Endothelial cell of umbilical vein (primary cell): ENCODE results near the gene THSD4. TPM values are rescaled to one million over a fixed set of nuclear protein-coding genes. Genes with fewer than 3 reads are reported as not detected.
A peak's percentile ranks its signal among the peaks of the same experiment; 100 is the strongest.

Experiments used
- BruUV-seq: library from RNA; stranded (reverse); fragments of 400-500 nt; replicated peaks from 2 replicates; lab custom pipeline; 2021; lab: Mats Ljungman, UMichigan
- CTCF ChIA-PET: fragments of 300-600, 350-600 bp; sonication (Branson Sonifier 250); formaldehyde crosslinking; loops from one replicate; lab custom pipeline; 2021; ENCODE audit warnings: antibody characterized with exemption, inconsistent platforms; lab: Charles Lee
- POLR2A ChIA-PET: fragments of 300-600, 350-600 bp; sonication (Branson Sonifier 250); formaldehyde crosslinking; loops from one replicate; lab custom pipeline; 2021; ENCODE audit warnings: antibody characterized with exemption, inconsistent platforms; lab: Charles Lee
- DNase-seq: peaks from one replicate; pipeline ENCODE4 v3.0.0-alpha.2; 2011; ENCODE audit warnings: low read depth, low spot score
- FAIRE-seq: peaks from 2 replicates; lab custom pipeline; 2011; peaks lifted over from hg19 to GRCh38; lab: Jason Lieb, UNC
- H2AFZ ChIP-seq: 2 replicates; pipeline ENCODE4 v1.6.0; 2012; ENCODE audit warnings: low read depth, low read length, control low read depth, inconsistent platforms
- H3K27ac ChIP-seq: 2 replicates; pipeline ENCODE4 v1.5.1; 2011; ENCODE audit warnings: low read depth, mild to moderate bottlenecking, control low read depth, low read length, moderate library complexity; ENCODE audit not compliant: insufficient read depth
- H3K27me3 ChIP-seq, 2 experiments: 2 replicates each; pipeline versions ENCODE4 v1.6.0 to v1.6.1; 2011; ENCODE audit warnings: low read length in 2 of 2, mixed read lengths in 1 of 2; ENCODE audit not compliant: control insufficient read depth in 2 of 2, insufficient read depth in 2 of 2
- H3K36me3 ChIP-seq, 2 experiments: 2 replicates in 1 of 2; 3 replicates in 1 of 2; pipeline ENCODE4 v1.5.1; 2011; ENCODE audit warnings: low read length in 2 of 2, mild to moderate bottlenecking in 1 of 2, moderate library complexity in 1 of 2; ENCODE audit not compliant: control insufficient read depth in 2 of 2, insufficient read depth in 2 of 2; ENCODE audit errors: extremely low read depth in 1 of 2
- H3K4me1 ChIP-seq: 3 replicates; pipeline ENCODE4 v1.5.1; 2011; ENCODE audit warnings: mild to moderate bottlenecking, low read length; ENCODE audit not compliant: control insufficient read depth, insufficient read depth; ENCODE audit errors: extremely low read depth
- H3K4me2 ChIP-seq: 2 replicates; pipeline ENCODE4 v1.6.1; 2011; ENCODE audit warnings: low read length, control low read depth, mixed read lengths; ENCODE audit not compliant: insufficient read depth
- H3K4me3 ChIP-seq, 3 experiments: fragments of 200-600 bp in 1 of 3; sonication (generic), shearing (Covaris generic) in 1 of 3; replicated peaks in 1 of 3; 2 replicates each; pipeline ENCODE4 v1.5.1; 2011 to 2016; ENCODE audit warnings: control low read depth in 3 of 3, low read length in 3 of 3, mild to moderate bottlenecking in 2 of 3, inconsistent platforms in 1 of 3, low read depth in 1 of 3, moderate library complexity in 1 of 3; ENCODE audit not compliant: insufficient read depth in 1 of 3
- H3K79me2 ChIP-seq: 2 replicates; pipeline ENCODE4 v1.6.0; 2012; ENCODE audit warnings: low read length, inconsistent platforms; ENCODE audit not compliant: control insufficient read depth, insufficient read depth
- H3K9ac ChIP-seq: replicated peaks from 2 replicates; pipeline ENCODE3; 2011; ENCODE audit warnings: low read length, control low read depth; ENCODE audit not compliant: insufficient read depth; ENCODE audit errors: extremely low read depth
- H3K9me1 ChIP-seq: replicated peaks from 3 replicates; pipeline ENCODE4 v1.6.0; 2011; ENCODE audit warnings: mild to moderate bottlenecking, low read length; ENCODE audit not compliant: control insufficient read depth, insufficient read depth; ENCODE audit errors: extremely low read depth
- H3K9me3 ChIP-seq: replicated peaks from 2 replicates; pipeline ENCODE4 v1.5.1; 2012; ENCODE audit warnings: low read length, inconsistent platforms; ENCODE audit not compliant: control insufficient read depth, insufficient read depth
- H4K20me1 ChIP-seq: replicated peaks from 2 replicates; pipeline ENCODE3; 2011; ENCODE audit warnings: mild to moderate bottlenecking, low read length; ENCODE audit not compliant: control insufficient read depth, insufficient read depth; ENCODE audit errors: extremely low read depth
- CTCF ChIP-seq, 2 donors: IDR thresholded peaks; 1 replicate in 1 of 2; 2 replicates in 1 of 2; pipeline ENCODE4 v1.5.1; 2011; ENCODE audit warnings: low read length in 2 of 2, mild to moderate bottlenecking in 2 of 2, moderate library complexity in 2 of 2, control low read depth in 1 of 2, inconsistent platforms in 1 of 2, low read depth in 1 of 2; ENCODE audit not compliant: insufficient read depth in 1 of 2; ENCODE audit errors: extremely low read depth in 1 of 2
- EZH2 ChIP-seq: IDR thresholded peaks from 2 replicates; pipeline ENCODE4 v1.6.1; 2012; ENCODE audit warnings: borderline replicate concordance, low read depth, mild to moderate bottlenecking, moderate library complexity, low read length, inconsistent platforms; ENCODE audit not compliant: severe bottlenecking
- FOS ChIP-seq: IDR thresholded peaks from 2 replicates; pipeline ENCODE4 v1.6.1; 2011; ENCODE audit warnings: mild to moderate bottlenecking, low read length, moderate library complexity, borderline replicate concordance; ENCODE audit not compliant: insufficient read depth
- GATA2 ChIP-seq: IDR thresholded peaks from 2 replicates; pipeline ENCODE4 v1.7.0; 2011; ENCODE audit warnings: low read depth, mild to moderate bottlenecking, moderate library complexity, mixed read lengths, low read length; ENCODE audit not compliant: insufficient read length, insufficient read depth
- JUN ChIP-seq: IDR thresholded peaks from 2 replicates; pipeline ENCODE4 v1.6.1; 2011; ENCODE audit warnings: borderline replicate concordance, low read depth; ENCODE audit not compliant: insufficient read length, insufficient read depth
- MAX ChIP-seq: IDR thresholded peaks from 2 replicates; pipeline ENCODE4 v1.6.1; 2011; ENCODE audit not compliant: insufficient read depth, insufficient read length
- MYC ChIP-seq: IDR thresholded peaks from one replicate; pipeline ENCODE4 v1.6.1; 2011; ENCODE audit warnings: mild to moderate bottlenecking, low read depth, low read length
- POLR2A ChIP-seq: IDR thresholded peaks from 2 replicates; pipeline ENCODE4 v1.6.1; 2012; ENCODE audit warnings: low read depth, mild to moderate bottlenecking, control low read depth, low read length
- POLR2AphosphoS5 ChIP-seq: IDR thresholded peaks from 2 replicates; pipeline ENCODE4 v1.6.1; 2012; ENCODE audit warnings: low read depth, mild to moderate bottlenecking, control low read depth, low read length, moderate library complexity; ENCODE audit not compliant: insufficient read depth
- dilution Hi-C: fragments of 300-500 bp; cut with MboI; formaldehyde crosslinking; loops from one replicate; pipeline ENCODE4 v1.15.0; 2019; ENCODE audit warnings: low sequenced_read_pairs; ENCODE audit not compliant: extremely low pct_ligation_motif_present
- intact Hi-C: fragments of 100-400 bp; cut with micrococcal nuclease; formaldehyde crosslinking; loops from one replicate; pipeline ENCODE4 v1.10.0; 2022
- polyA plus RNA-seq, 4 experiments: library from polyadenylated mRNA; depleted of rRNA in 3 of 4; stranded (reverse) in 3 of 4; unstranded in 1 of 4; fragments of >200 nt; gene quantifications; 2 replicates each; pipeline versions ENCODE4 v1.2.1 to v1.2.3, GENCODE V29; 2011 to 2012; ENCODE audit warnings: missing spikeins in 1 of 4
- total RNA-seq: library from RNA; stranded (reverse); gene quantifications from 2 replicates; pipeline ENCODE4 v1.2.3, GENCODE V29; 2021

Gene THSD4
- total and polyA plus RNA-seq, 2 donors (not counting 3 experiments of a cell fraction or from before 2014, with no cell fraction given) = 9.9 to 25.4 TPM

- Histone ChIP-seq H3K4me3 (no peak overlapping the region), H3K79me2 (no peaks in the 10 kb centered on the region), H3K27me3 (peaks cover 0 to 6% of the 10 kb centered on the region in 2 experiments), H3K36me3 (no peaks in the 10 kb centered on the region), H3K4me2 (no peak overlapping the region), H3K4me1 (no peaks in the 10 kb centered on the region), H3K9ac (no peak overlapping the region), H2AFZ (no peak overlapping the region), H3K9me3 (no peaks in the 10 kb centered on the region), H4K20me1 (no peaks in the 10 kb centered on the region), H3K27ac (no peak overlapping the region), H3K9me1 (no peaks in the 10 kb centered on the region)
- dilution Hi-C loops (no loop called here), intact Hi-C loops (loop anchor here (10.0 kb wide), 1 partner anchor 352 kb away; no protein-coding TSS in a partner anchor)
- CTCF ChIA-PET = interaction anchor here (0.7 kb wide), 1 partner anchor 293 kb away, joined by 3 read pairs; no protein-coding TSS in a partner anchor
- peak; percentile 44 for FAIRE-seq
- TF ChIP-seq POLR2A = no peak
- TF ChIP-seq CTCF (IDR thresholded peaks at IDR 0.05; ENCODE audit: extremely low read depth in 1 of 2, insufficient read depth in 1 of 2, low read depth in 1 of 2, low read length in 2 of 2) = no peak
- TF ChIP-seq EZH2 = no peak
- no peak for TF ChIP-seq FOS
- TF ChIP-seq GATA2 = no peak
- no peak for TF ChIP-seq MAX
- TF ChIP-seq MYC = no peak
- no peak for TF ChIP-seq JUN
- TF ChIP-seq POLR2AphosphoS5 = no peak
- POLR2A ChIA-PET = no interaction called here
- DNase-seq = no peak
- BruUV-seq = no TSS peak
These were observed 621.1 kb downstream of the THSD4 start for GRCh38 chr15:71736286-71736947.
